Caco-2 (cell line): ENCODE data around the gene SORCS2. TPM values are rescaled to one million over a fixed set of nuclear protein-coding genes. Genes with fewer than 3 reads are reported as not detected.

ENCODE experiments used
- BruUV-seq: library from RNA; stranded (reverse); fragments of 400-500 nt; replicated peaks from 2 replicates; lab custom pipeline; 2021; lab: Mats Ljungman, UMichigan
- CTCF ChIA-PET: fragments of 300-600 bp; sonication (Branson Sonifier 250); formaldehyde crosslinking; loops from one replicate; lab custom pipeline; 2022; ENCODE audit warnings: antibody characterized with exemption; lab: Charles Lee
- POLR2A ChIA-PET: fragments of 300-600 bp; sonication (Branson Sonifier 250); formaldehyde crosslinking; loops from one replicate; lab custom pipeline; 2022; ENCODE audit warnings: antibody characterized with exemption; lab: Charles Lee
- DNase-seq, 2 experiments: peaks; one replicate each; pipeline versions ENCODE4 v3.0.0 to v3.0.0-alpha.2; 2020 to 2022
- H3K27me3 ChIP-seq: replicated peaks from 2 replicates; pipeline ENCODE4 v1.6.0; 2011; ENCODE audit warnings: low read length; ENCODE audit not compliant: control insufficient read depth, insufficient read depth
- H3K36me3 ChIP-seq: 2 replicates; pipeline ENCODE4 v1.5.1; 2011; ENCODE audit warnings: low read length; ENCODE audit not compliant: control insufficient read depth, insufficient read depth
- H3K4me1 ChIP-seq: fragments of 250-450 bp; sonication (Bioruptor Pico); 2 replicates; pipeline ENCODE4 v1.5.1; 2020; ENCODE audit warnings: mild to moderate bottlenecking
- H3K4me3 ChIP-seq: 2 replicates; pipeline ENCODE4 v1.5.1; 2011; ENCODE audit warnings: low read depth, mild to moderate bottlenecking, control low read depth, low read length
- H3K9me3 ChIP-seq: fragments of 250-450 bp; sonication (Bioruptor Pico); 2 replicates; pipeline ENCODE4 v1.5.1; 2020; ENCODE audit warnings: mild to moderate bottlenecking, moderate library complexity
- H3K27ac Mint-ChIP-seq: one replicate; pipeline ENCODE4 v1.8.0; 2022; ENCODE audit warnings: mixed read lengths; ENCODE audit not compliant: unreplicated experiment
- H3K27me3 Mint-ChIP-seq: one replicate; pipeline ENCODE4 v1.8.0; 2022; ENCODE audit warnings: mixed read lengths; ENCODE audit not compliant: insufficient read depth, unreplicated experiment
- H3K36me3 Mint-ChIP-seq: one replicate; pipeline ENCODE4 v1.8.0; 2022; ENCODE audit warnings: mild to moderate bottlenecking, mixed read lengths; ENCODE audit not compliant: insufficient read depth, unreplicated experiment
- H3K4me1 Mint-ChIP-seq: one replicate; pipeline ENCODE4 v1.8.0; 2022; ENCODE audit warnings: low read depth, mixed read lengths; ENCODE audit not compliant: unreplicated experiment
- H3K4me3 Mint-ChIP-seq: one replicate; pipeline ENCODE4 v1.8.0; 2022; ENCODE audit warnings: mild to moderate bottlenecking, moderate library complexity, mixed read lengths; ENCODE audit not compliant: unreplicated experiment
- H3K9me3 Mint-ChIP-seq: one replicate; pipeline ENCODE4 v1.8.0; 2022; ENCODE audit warnings: mixed read lengths; ENCODE audit not compliant: unreplicated experiment
- CTCF ChIP-seq, 2 experiments: fragments of 200-600 bp in 1 of 2; IDR thresholded peaks; 1 replicate in 1 of 2; 2 replicates in 1 of 2; pipeline versions ENCODE4 v1.5.1 to v1.8.0; 2011 to 2022; ENCODE audit warnings: antibody characterized with exemption in 1 of 2, control low read depth in 1 of 2, inconsistent platforms in 1 of 2, low read depth in 1 of 2, low read length in 1 of 2, mild to moderate bottlenecking in 1 of 2, moderate library complexity in 1 of 2; ENCODE audit not compliant: insufficient read depth in 1 of 2, severe bottlenecking in 1 of 2, unreplicated experiment in 1 of 2
- intact Hi-C: fragments of 100-400 bp; cut with micrococcal nuclease; formaldehyde crosslinking; loops from one replicate; pipeline ENCODE4 v1.10.0; 2022; ENCODE audit not compliant: unreplicated experiment
- total RNA-seq: library from RNA; stranded (reverse); gene quantifications from 2 replicates; pipeline ENCODE4 v1.2.3, GENCODE V29; 2022

Gene SORCS2
- total RNA-seq, 1 experiment from 2014 or later, result 1.6 TPM

DNA sequence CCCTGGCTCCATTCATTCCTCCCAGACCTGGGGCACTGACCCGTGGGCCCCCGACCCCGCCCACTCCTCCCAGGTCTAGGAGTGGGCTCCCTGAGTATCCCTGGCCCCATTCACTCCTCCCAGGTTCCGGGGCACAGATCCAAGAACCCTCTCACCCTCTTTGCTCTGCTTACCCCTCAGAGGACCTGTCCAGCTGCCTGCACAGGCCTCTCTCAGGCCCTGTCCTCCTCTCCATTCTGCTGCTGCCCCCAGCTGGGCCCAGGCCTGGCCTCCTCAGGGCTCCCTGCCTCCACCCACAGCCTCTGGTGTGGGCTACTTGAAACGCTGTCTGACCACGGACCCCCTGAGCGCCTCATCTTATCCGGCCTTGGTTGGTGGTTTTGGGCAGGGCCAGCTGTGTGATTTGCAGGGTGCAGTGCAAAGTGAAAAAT, 460.1 kb downstream of the SORCS2 start:
- intact Hi-C loops, result no loop called here
- Histone ChIP-seq H3K36me3 (no peaks in the 10 kb centered on the region), H3K4me1 (peaks cover 11% of the 10 kb centered on the region; the same call in 1 of the 2 replicates), H3K27me3 (no peaks in the 10 kb centered on the region), H3K9me3 (no peaks in the 10 kb centered on the region), H3K4me3 (no peak overlapping the region)
- Mint-ChIP-seq H3K4me1 (no peaks in the 10 kb centered on the region), H3K27me3 (no peaks in the 10 kb centered on the region), H3K27ac (no peak overlapping the region), H3K9me3 (no peaks in the 10 kb centered on the region), H3K4me3 (no peak overlapping the region), H3K36me3 (no peaks in the 10 kb centered on the region)
- no TSS peak for BruUV-seq
- CTCF ChIA-PET, result no interaction called here
- POLR2A ChIA-PET, result no interaction called here
- TF ChIP-seq CTCF (IDR thresholded peaks at IDR 0.05; ENCODE audit: insufficient read depth in 1 of 2, low read depth in 1 of 2, low read length in 1 of 2, severe bottlenecking in 1 of 2, unreplicated experiment in 1 of 2), result no peak
- DNase-seq, result no peak

DNA sequence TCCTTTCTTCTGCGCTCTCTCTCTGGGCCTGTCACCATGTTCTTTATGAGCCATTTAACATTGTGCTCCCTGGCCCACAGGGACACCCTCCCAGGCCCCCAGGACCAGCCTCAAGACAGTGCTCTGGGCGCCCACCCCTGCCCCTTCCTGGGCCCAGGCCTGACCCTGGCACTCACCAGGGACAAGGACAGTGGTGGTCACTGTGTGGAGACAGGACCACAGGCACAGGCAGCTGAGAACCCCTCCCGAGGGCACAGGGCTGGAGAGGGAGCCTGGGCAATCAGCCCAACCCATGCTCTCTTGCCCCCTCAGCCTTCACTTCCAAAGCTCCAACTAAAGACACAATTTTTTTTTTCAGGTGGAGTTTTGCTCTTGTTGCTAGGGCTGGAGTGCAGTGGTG, 460.6 kb downstream of the SORCS2 start:
- no peak for TF ChIP-seq CTCF (IDR thresholded peaks at IDR 0.05; ENCODE audit: insufficient read depth in 1 of 2, low read depth in 1 of 2, low read length in 1 of 2, severe bottlenecking in 1 of 2, unreplicated experiment in 1 of 2)
- Histone ChIP-seq H3K36me3 (no peaks in the 10 kb centered on the region), H3K4me1 (peaks cover 11% of the 10 kb centered on the region; the same call in 1 of the 2 replicates), H3K27me3 (no peaks in the 10 kb centered on the region), H3K9me3 (no peaks in the 10 kb centered on the region), H3K4me3 (no peak overlapping the region)
- no peaks in the 10 kb centered on the region for H3K9me3 Mint-ChIP-seq
- DNase-seq, result no peak
- H3K4me1 Mint-ChIP-seq, result no peaks in the 10 kb centered on the region
- no peaks in the 10 kb centered on the region for H3K27me3 Mint-ChIP-seq
- ChIA-PET POLR2A (no interaction called here), CTCF (no interaction called here)
- no TSS peak for BruUV-seq
- no peak overlapping the region for H3K4me3 Mint-ChIP-seq
- intact Hi-C loops, result no loop called here
- H3K36me3 Mint-ChIP-seq, result no peaks in the 10 kb centered on the region
- no peak overlapping the region for H3K27ac Mint-ChIP-seq

DNA sequence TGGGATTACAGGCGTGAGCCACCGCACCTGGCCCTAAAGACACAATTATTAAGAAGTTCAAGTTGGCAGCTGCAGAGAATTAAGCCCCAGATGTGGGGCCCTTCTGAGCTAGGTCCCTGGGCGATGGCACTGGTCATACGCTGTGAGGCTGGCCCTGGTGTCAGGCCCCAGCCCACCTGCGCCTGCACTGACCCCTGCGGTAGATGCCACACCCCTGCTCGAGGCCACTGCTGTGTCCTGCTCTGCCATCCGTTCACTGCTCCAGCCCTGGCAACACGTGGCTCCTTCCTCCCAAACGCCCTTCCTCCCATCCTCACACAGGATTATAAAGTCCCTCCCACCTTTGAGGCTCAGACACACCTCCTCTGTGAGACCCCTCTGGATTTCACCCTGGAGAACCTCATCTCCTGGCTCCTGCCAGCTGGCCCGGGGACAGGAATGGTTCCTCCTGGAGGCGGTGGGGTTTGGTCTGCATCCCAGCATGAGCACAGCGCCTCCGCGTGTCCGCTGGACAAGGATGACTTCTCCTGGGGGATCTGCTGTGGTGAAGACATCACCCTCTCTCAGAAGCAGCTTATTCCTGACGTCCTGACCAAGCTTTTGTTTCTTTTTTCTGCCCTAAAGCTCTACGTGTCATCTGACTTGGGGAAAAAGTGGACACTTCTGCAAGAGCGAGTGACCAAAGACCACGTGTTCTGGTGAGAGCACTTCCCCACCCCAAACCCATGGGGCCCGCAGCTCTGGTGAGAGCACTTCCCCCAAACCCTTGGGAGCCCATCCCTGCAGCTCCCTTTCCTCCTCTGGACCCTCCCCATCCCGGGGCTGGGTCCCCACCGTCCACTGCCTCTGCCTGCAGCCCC, 461.4 kb downstream of the SORCS2 start:
- no peak for DNase-seq
- POLR2A ChIA-PET, result no interaction called here
- H3K4me1 ChIP-seq, result peaks cover 11% of the 10 kb centered on the region; the same call in 1 of the 2 replicates
- H3K36me3 ChIP-seq, result no peaks in the 10 kb centered on the region
- no peaks in the 10 kb centered on the region for H3K9me3 Mint-ChIP-seq
- no peak overlapping the region for H3K27ac Mint-ChIP-seq
- no peaks in the 10 kb centered on the region for H3K4me1 Mint-ChIP-seq
- BruUV-seq, result no TSS peak
- CTCF ChIA-PET, result no interaction called here
- H3K36me3 Mint-ChIP-seq, result no peaks in the 10 kb centered on the region
- H3K4me3 ChIP-seq, result no peak overlapping the region
- intact Hi-C loops, result no loop called here
- H3K27me3 Mint-ChIP-seq, result no peaks in the 10 kb centered on the region
- H3K27me3 ChIP-seq, result no peaks in the 10 kb centered on the region
- no peak for TF ChIP-seq CTCF (IDR thresholded peaks at IDR 0.05; ENCODE audit: insufficient read depth in 1 of 2, low read depth in 1 of 2, low read length in 1 of 2, severe bottlenecking in 1 of 2, unreplicated experiment in 1 of 2)
- no peak overlapping the region for H3K4me3 Mint-ChIP-seq
- no peaks in the 10 kb centered on the region for H3K9me3 ChIP-seq
